ENCODE measurements around the gene BCL2L14. TPM values are rescaled to one million over a fixed set of nuclear protein-coding genes. Genes with fewer than 3 reads are reported as not detected.

Gene BCL2L14
- total RNA-seq: not detected

GRCh38 chr12:12070674-12071656 is at the start of gene BCL2L14:
Gene BCL2L14, plus strand, starts transcription at chr12:12070939. Its CDS starts 8,367 bp downstream, at chr12:12079306.
- TF ChIP-seq CTCF (IDR thresholded peaks at IDR 0.05; ENCODE audit: low read depth): no peak

- TF ChIP-seq CTCF (IDR thresholded peaks at IDR 0.05; ENCODE audit: low read depth): no peak
These were observed 48.3 kb upstream of the BCL2L14 start for GRCh38 chr12:12022306-12022936.

GRCh38 chr12:12023456-12023855 is 47.3 kb upstream of the BCL2L14 start:
- TF ChIP-seq CTCF (IDR thresholded peaks at IDR 0.05; ENCODE audit: low read depth): no peak

- TF ChIP-seq CTCF (IDR thresholded peaks at IDR 0.05; ENCODE audit: low read depth): no peak
These were observed 45.6 kb upstream of the BCL2L14 start for GRCh38 chr12:12024911-12025682.

- no peak for TF ChIP-seq CTCF (IDR thresholded peaks at IDR 0.05; ENCODE audit: low read depth)
These were observed 44.8 kb upstream of the BCL2L14 start for GRCh38 chr12:12025799-12026386.

GRCh38 chr12:12028668-12029402 is 41.9 kb upstream of the BCL2L14 start:
- no peak for TF ChIP-seq CTCF (IDR thresholded peaks at IDR 0.05; ENCODE audit: low read depth)
